Parathyroid adenoma (tissue), 2 donors: ENCODE data around the gene CUX1.
"Not testable (repeated sequence)": the region's sequence is repeated elsewhere in the genome, so short reads cannot be mapped to it uniquely, and the experiment has no call there.

Experiments
- H2AFZ ChIP-seq: fragments of 300-600 bp; sonication (generic); one replicate; pipeline ENCODE4 v1.7.0; 2017; ENCODE audit warnings: antibody characterized with exemption, mild to moderate bottlenecking
- H3K27ac ChIP-seq: fragments of 300-600 bp; sonication (generic); one replicate; pipeline ENCODE4 v1.7.0; 2017
- H3K27me3 ChIP-seq: fragments of 300-600 bp; sonication (generic); one replicate; pipeline ENCODE4 v1.7.0; 2017; ENCODE audit warnings: low read length; ENCODE audit not compliant: control insufficient read depth, insufficient read depth
- H3K36me3 ChIP-seq: fragments of 300-600 bp; sonication (generic); one replicate; pipeline ENCODE4 v1.7.0; 2017; ENCODE audit warnings: low read length; ENCODE audit not compliant: control insufficient read depth, insufficient read depth
- H3K4me1 ChIP-seq: fragments of 300-600 bp; sonication (generic); one replicate; pipeline ENCODE4 v1.7.0; 2017; ENCODE audit warnings: control low read depth
- H3K4me2 ChIP-seq: fragments of 300-600 bp; sonication (generic); one replicate; pipeline ENCODE4 v1.7.0; 2017; ENCODE audit warnings: low read length
- H3K4me3 ChIP-seq: fragments of 300-600 bp; sonication (generic); one replicate; pipeline ENCODE4 v1.7.0; 2017; ENCODE audit warnings: low read depth, low read length
- H3K79me2 ChIP-seq: fragments of 300-600 bp; sonication (generic); one replicate; pipeline ENCODE4 v1.7.0; 2017; ENCODE audit warnings: control low read depth
- H3K9ac ChIP-seq: fragments of 300-600 bp; sonication (generic); one replicate; pipeline ENCODE4 v1.7.0; 2017; ENCODE audit warnings: mild to moderate bottlenecking
- H3K9me3 ChIP-seq: fragments of 300-600 bp; sonication (generic); one replicate; pipeline ENCODE4 v1.7.0; 2017; ENCODE audit warnings: low read length; ENCODE audit not compliant: control insufficient read depth
- CTCF ChIP-seq: fragments of 300-600 bp; sonication (generic); IDR thresholded peaks from one replicate; pipeline ENCODE4 v1.7.0; 2017; ENCODE audit warnings: antibody characterized with exemption, mild to moderate bottlenecking
- donor health status: primary hyperparathyroidism.

CUX1 gene

GRCh38 chr7:102322202-102322715 is 504.8 kb downstream of the CUX1 start:
- no peak for TF ChIP-seq CTCF
- Histone ChIP-seq H3K27ac (no peak overlapping the region), H3K9me3 (no peaks in the 10 kb centered on the region), H3K27me3 (no peaks in the 10 kb centered on the region), H2AFZ (no peak overlapping the region), H3K79me2 (no peaks in the 10 kb centered on the region), H3K4me1 (no peaks in the 10 kb centered on the region), H3K9ac (no peak overlapping the region), H3K36me3 (no peaks in the 10 kb centered on the region), H3K4me2 (no peak overlapping the region), H3K4me3 (no peak overlapping the region)

GRCh38 chr7:102323914-102324195 is 506.4 kb downstream of the CUX1 start:
- no peaks in the 10 kb centered on the region for H3K27me3 ChIP-seq
- H3K4me3 ChIP-seq: no peak overlapping the region

GRCh38 chr7:102325106-102325505 is 507.7 kb downstream of the CUX1 start:
- not testable (repeated sequence) for H3K4me2 ChIP-seq, H3K4me3 ChIP-seq, H3K9ac ChIP-seq, H3K27me3 ChIP-seq, H3K79me2 ChIP-seq, H3K9me3 ChIP-seq, H2AFZ ChIP-seq, H3K4me1 ChIP-seq, H3K36me3 ChIP-seq, H3K27ac ChIP-seq

More at GRCh38 chr7:102323914-102324195, 506.4 kb downstream of the CUX1 start:
- Histone ChIP-seq H3K27ac (no peak overlapping the region), H3K79me2 (no peaks in the 10 kb centered on the region), H3K4me1 (no peaks in the 10 kb centered on the region), H2AFZ (no peak overlapping the region), H3K9ac (no peak overlapping the region), H3K9me3 (no peaks in the 10 kb centered on the region), H3K4me2 (no peak overlapping the region), H3K36me3 (no peaks in the 10 kb centered on the region)
- TF ChIP-seq CTCF: no peak

- Histone ChIP-seq H3K79me2 (no peaks in the 10 kb centered on the region), H3K9ac (no peak overlapping the region), H3K4me2 (no peak overlapping the region), H2AFZ (no peak overlapping the region), H3K36me3 (no peaks in the 10 kb centered on the region), H3K27me3 (no peaks in the 10 kb centered on the region), H3K4me1 (no peaks in the 10 kb centered on the region), H3K4me3 (no peak overlapping the region), H3K27ac (no peak overlapping the region), H3K9me3 (no peaks in the 10 kb centered on the region)
- no peak for TF ChIP-seq CTCF
Measured at GRCh38 chr7:102326157-102326889, 508.9 kb downstream of the CUX1 start.

GRCh38 chr7:102327183-102327582 is 509.8 kb downstream of the CUX1 start:
- not testable (repeated sequence) for H3K27me3 ChIP-seq, H3K9ac ChIP-seq, H3K4me1 ChIP-seq, H3K36me3 ChIP-seq, H3K79me2 ChIP-seq, H3K4me2 ChIP-seq, H3K4me3 ChIP-seq, H3K9me3 ChIP-seq, H2AFZ ChIP-seq, H3K27ac ChIP-seq

GRCh38 chr7:102328863-102329262 is 511.4 kb downstream of the CUX1 start:
- H3K27me3 ChIP-seq, H3K36me3 ChIP-seq, H3K9me3 ChIP-seq, H3K4me2 ChIP-seq, H3K4me3 ChIP-seq, H3K9ac ChIP-seq, H3K27ac ChIP-seq, H3K79me2 ChIP-seq, H2AFZ ChIP-seq, H3K4me1 ChIP-seq: not testable (repeated sequence)

- H3K4me1 ChIP-seq, H3K4me2 ChIP-seq, H3K27ac ChIP-seq, H3K4me3 ChIP-seq, H3K9me3 ChIP-seq, H3K36me3 ChIP-seq, H2AFZ ChIP-seq, H3K79me2 ChIP-seq, H3K9ac ChIP-seq, H3K27me3 ChIP-seq: not testable (repeated sequence)
Measured at GRCh38 chr7:102329366-102329765, 511.9 kb downstream of the CUX1 start.

- not testable (repeated sequence) for H3K9ac ChIP-seq, H3K27me3 ChIP-seq
Measured at GRCh38 chr7:102330666-102331460, 513.4 kb downstream of the CUX1 start.

More at GRCh38 chr7:102330666-102331460, 513.4 kb downstream of the CUX1 start:
- not testable (repeated sequence) for H3K9me3 ChIP-seq, H3K27ac ChIP-seq, H3K4me3 ChIP-seq, H3K79me2 ChIP-seq, H3K4me1 ChIP-seq, H3K36me3 ChIP-seq, H3K4me2 ChIP-seq, H2AFZ ChIP-seq
